ENCODE measurements around the gene SSR1. TPM values are rescaled to one million over a fixed set of nuclear protein-coding genes. Genes with fewer than 3 reads are reported as not detected.

Gene SSR1
- polyA plus RNA-seq, 1 experiment: 375 TPM

GRCh38 chr6:7256785-7257184 is 56.2 kb downstream of the SSR1 start:
- Histone ChIP-seq H3K27me3 (ENCODE audit: control insufficient read depth, insufficient read depth, low read length) (no peaks in the 10 kb centered on the region), H3K27ac (ENCODE audit: low read depth, low read length) (no peak overlapping the region), H3K4me3 (ENCODE audit: low read depth, low read length) (no peak overlapping the region), H3K9me3 (ENCODE audit: control insufficient read depth, insufficient read depth, low read length) (peaks cover 18% of the 10 kb centered on the region)
- DNase-seq (ENCODE audit: low read depth, low spot score): no peak
- TF ChIP-seq CTCF (IDR thresholded peaks at IDR 0.05; ENCODE audit: low read depth, low read length): no peak
- POLR2A ChIA-PET: no interaction called here
- CTCF ChIA-PET: interaction anchor here (4.4 kb wide), 1 partner anchor 13 kb away, joined by 27 read pairs; no protein-coding TSS in a partner anchor

GRCh38 chr6:7255918-7256317 is 57.1 kb downstream of the SSR1 start:
- Histone ChIP-seq H3K4me3 (ENCODE audit: low read depth, low read length) (no peak overlapping the region), H3K27me3 (ENCODE audit: control insufficient read depth, insufficient read depth, low read length) (no peaks in the 10 kb centered on the region), H3K27ac (ENCODE audit: low read depth, low read length) (no peak overlapping the region), H3K9me3 (ENCODE audit: control insufficient read depth, insufficient read depth, low read length) (peaks cover 18% of the 10 kb centered on the region)
- CTCF ChIA-PET: interaction anchor here (0.5 to 4.4 kb wide), 3 partner anchors 13 to 531 kb away, joined by 3 to 27 read pairs (median 6); no protein-coding TSS in a partner anchor
- POLR2A ChIA-PET: no interaction called here
- DNase-seq (ENCODE audit: low read depth, low spot score): no peak
- TF ChIP-seq CTCF (IDR thresholded peaks at IDR 0.05; ENCODE audit: low read depth, low read length): no peak

- Histone ChIP-seq H3K9me3 (ENCODE audit: control insufficient read depth, insufficient read depth, low read length) (peaks cover 18% of the 10 kb centered on the region), H3K27me3 (ENCODE audit: control insufficient read depth, insufficient read depth, low read length) (no peaks in the 10 kb centered on the region), H3K4me3 (ENCODE audit: low read depth, low read length) (no peak overlapping the region), H3K27ac (ENCODE audit: low read depth, low read length) (no peak overlapping the region)
- no peak for TF ChIP-seq CTCF (IDR thresholded peaks at IDR 0.05; ENCODE audit: low read depth, low read length)
- no peak for DNase-seq (ENCODE audit: low read depth, low spot score)
- POLR2A ChIA-PET: interaction anchor here (1.1 kb wide), 1 partner anchor 108 kb away, joined by 3 read pairs; no protein-coding TSS in a partner anchor
- CTCF ChIA-PET: interaction anchor here (0.5 to 4.4 kb wide), 3 partner anchors 12 to 530 kb away, joined by 3 to 27 read pairs (median 6); no protein-coding TSS in a partner anchor
Observed at GRCh38 chr6:7254980-7255835, 57.8 kb downstream of the SSR1 start.

- H3K4me3 ChIP-seq (ENCODE audit: low read depth, low read length): no peak overlapping the region
- ChIA-PET CTCF (interaction anchor here (0.6 to 2.5 kb wide), 3 partner anchors 9 to 528 kb away, joined by 3 to 22 read pairs (median 6); no protein-coding TSS in a partner anchor), POLR2A (no interaction called here)
- H3K9me3 ChIP-seq (ENCODE audit: control insufficient read depth, insufficient read depth, low read length): peaks cover 18% of the 10 kb centered on the region
- H3K27me3 ChIP-seq (ENCODE audit: control insufficient read depth, insufficient read depth, low read length): no peaks in the 10 kb centered on the region
- no peak overlapping the region for H3K27ac ChIP-seq (ENCODE audit: low read depth, low read length)
- no peak for TF ChIP-seq CTCF (IDR thresholded peaks at IDR 0.05; ENCODE audit: low read depth, low read length)
- DNase-seq (ENCODE audit: low read depth, low spot score): no peak
Observed at GRCh38 chr6:7252390-7252789, 60.6 kb downstream of the SSR1 start.

Data from AG04450 (cell line).